HPDE6-E6E7 (cell line): ENCODE measurements around the gene TGIF1.
"Not testable (repeated sequence)": the region's sequence is repeated elsewhere in the genome, so short reads cannot be mapped to it uniquely, and the experiment has no call there.

Experiments
- DNase-seq: peaks from one replicate; pipeline ENCODE4 v3.0.0; 2011; ENCODE audit warnings: missing footprints; ENCODE audit errors: extremely low spot score

The TGIF1 gene

GRCh38 chr18:3455907-3456685 is 6.1 kb downstream of the TGIF1 start:
- DNase-seq: no peak

GRCh38 chr18:3456686-3457069 is 6.7 kb downstream of the TGIF1 start:
- DNase-seq: no peak

DNA sequence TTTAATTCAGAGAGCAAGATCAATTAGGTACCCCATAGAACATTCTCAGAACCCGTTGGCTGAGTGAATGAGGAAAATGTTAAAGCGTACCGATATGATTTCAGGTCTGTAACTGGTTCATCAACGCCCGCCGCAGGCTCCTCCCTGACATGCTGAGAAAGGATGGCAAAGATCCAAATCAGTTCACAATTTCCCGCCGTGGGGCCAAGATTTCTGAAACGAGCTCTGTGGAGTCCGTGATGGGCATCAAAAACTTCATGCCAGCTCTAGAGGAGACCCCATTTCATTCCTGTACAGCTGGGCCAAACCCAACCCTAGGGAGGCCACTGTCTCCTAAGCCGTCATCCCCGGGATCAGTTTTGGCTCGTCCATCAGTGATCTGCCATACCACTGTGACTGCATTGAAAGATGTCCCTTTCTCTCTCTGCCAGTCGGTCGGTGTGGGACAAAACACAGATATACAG is 7.3 kb downstream of the TGIF1 start:
- DNase-seq: no peak

DNA sequence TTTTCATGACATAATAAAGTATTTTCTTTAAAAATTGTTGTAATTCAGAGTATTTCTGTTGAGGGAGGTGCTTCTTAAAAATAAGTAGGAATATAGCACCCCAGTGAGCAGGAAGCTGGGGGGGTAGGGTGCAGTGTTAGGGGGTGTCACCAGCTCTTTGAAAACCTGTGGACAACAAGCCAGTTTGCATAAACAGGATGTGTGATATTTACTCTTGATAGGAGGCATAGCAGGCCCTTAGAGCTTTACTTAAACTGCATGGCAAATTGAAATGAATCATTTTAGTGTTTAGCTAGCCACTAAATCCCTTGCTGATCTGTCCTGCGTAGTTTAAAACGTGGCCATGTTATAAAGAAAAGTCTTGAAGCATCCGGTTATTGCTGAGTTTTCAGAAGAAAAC is 8.4 kb downstream of the TGIF1 start:
- DNase-seq: no peak

- no peak for DNase-seq
These were observed 9.2 kb downstream of the TGIF1 start for GRCh38 chr18:3458952-3459853.

DNA sequence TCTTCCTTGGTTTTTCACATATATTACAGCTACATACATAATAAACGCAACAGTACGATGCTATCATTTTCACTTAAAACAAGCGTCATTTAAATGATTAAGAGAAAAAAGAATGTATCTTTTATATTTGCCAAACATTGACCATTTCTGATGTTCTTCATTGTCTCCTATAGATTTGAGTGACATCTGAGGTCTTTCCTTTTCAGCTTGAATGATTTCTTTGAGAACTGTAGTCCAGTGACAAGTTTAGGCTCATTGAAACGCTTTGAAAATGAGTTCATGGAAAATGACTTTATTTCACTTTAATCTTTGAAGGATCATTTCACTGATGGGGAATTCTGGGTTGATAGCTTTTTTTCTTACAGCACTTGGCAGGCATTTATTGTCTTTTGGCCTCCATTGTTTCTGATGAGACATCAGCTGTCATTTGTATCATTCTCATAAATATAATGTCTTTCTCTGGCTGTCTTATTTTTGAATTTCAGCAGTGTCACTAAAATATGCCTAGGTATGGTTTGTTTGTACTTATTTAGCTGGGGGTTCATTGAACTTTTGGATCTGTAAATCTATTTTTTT is 10.9 kb downstream of the TGIF1 start:
- DNase-seq: no peak

DNA sequence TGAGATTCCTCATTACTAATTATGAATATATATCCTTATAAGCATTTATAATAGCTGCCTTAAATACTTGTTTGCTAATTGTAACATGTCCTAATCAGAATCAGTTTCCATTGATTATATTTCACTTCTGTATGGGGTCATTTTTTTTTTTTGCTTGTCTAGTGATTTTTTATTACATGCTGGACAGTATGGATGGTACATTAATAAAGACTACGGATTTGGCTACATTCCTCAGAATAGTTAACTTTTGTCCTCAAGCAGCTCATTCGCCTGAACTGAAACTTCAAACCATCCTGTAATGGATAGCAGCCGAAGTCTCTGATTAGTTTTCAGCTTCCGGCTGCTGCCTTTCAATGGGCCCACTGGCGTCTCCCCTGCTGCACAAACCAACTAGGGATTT is 11.7 kb downstream of the TGIF1 start:
- no peak for DNase-seq

DNA sequence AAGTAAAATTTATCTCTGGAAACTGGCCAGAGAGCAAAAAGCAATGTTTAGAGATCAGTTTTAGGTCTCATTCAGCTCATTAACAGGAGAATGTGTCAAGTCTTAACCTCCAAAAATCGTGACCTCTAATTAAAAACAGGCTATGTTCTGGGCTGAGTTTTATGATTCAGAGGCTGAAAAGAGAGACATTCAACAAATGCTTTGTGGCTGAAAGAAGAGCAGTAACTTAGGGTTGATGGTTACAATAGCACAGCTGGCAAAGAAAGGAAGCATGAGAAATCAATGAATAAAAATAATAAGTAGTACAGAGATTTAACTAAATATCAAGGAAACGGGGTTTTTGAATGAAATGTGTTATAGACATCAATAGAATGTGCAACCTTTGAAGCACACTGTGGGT is 13.1 kb downstream of the TGIF1 start:
- DNase-seq: no peak

DNA sequence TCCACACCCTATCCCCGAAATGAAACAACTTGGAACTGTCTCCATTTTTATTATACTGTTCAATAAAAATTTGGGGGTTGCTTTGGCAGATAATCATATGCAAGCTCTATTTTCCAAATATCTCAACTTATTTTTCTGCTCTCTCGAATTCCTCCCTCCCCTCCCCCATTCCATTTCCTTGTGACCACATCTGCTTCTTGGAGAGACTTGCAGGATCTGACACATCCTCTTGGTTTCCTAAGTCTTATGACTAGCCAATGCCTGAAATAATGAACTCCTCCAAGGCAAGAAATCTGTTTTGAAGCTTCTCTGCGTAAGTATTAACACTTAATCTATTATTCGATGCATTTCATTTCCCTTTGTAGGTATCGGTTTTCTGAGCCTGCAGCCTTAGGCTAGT is 16.1 kb downstream of the TGIF1 start:
- DNase-seq: no peak

GRCh38 chr18:3466872-3467271 is 16.9 kb downstream of the TGIF1 start:
- no peak for DNase-seq

DNA sequence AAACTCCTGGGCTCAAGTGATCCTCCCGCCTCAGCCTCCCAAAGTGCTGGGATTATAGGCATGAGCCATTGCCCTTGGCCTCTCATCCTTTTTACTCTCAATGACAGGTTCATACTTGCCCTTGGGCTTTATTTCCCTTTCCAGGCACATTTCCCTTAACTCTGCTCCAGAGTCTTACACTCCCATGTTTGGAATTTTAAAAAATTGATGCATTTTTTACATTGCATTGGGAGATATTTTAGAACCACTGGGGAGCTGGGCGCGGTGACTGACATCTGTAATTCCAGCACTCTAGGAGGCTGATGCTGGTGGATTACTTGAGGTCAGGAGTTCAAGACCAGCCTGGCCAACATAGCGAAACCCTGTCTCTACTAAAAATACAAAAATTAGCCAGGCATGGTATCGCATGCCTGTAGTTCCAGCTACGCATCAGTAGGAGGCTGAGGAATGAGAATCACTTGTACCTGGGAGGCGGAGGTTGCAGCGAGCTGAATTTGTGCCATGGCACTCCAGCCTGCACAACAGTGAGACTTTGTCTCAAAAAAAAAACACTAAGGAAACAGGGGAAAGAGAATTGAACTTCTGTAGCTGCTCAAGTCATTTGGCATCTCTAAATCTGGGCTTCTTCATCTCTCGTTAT is 18.2 kb downstream of the TGIF1 start:
- DNase-seq: no peak

GRCh38 chr18:3468833-3469232 is 18.9 kb downstream of the TGIF1 start:
- no peak for DNase-seq

GRCh38 chr18:3471141-3471648 is 21.2 kb downstream of the TGIF1 start:
- DNase-seq: no peak

DNA sequence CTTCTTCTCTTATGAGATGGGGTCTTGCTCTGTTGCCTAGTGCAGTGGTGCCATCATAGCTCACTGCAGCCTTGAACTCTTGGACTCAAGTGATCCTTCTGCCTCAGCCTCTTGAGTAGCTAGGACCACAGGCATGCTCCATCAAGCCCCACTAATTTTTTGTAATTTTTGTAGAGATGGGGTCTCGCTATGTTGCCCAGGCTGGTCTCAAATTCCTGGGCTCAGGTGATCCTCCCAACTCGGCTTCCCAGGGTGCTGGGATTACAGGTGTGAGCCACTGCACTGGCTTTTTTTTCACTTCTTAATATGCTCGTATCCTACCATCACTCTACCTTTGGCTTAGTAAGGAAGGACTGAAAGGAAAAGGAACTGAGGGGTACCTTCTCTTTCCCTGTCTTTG is 22.1 kb downstream of the TGIF1 start:
- not testable (repeated sequence) for DNase-seq

- DNase-seq: no peak
These were observed 22.9 kb downstream of the TGIF1 start for GRCh38 chr18:3472681-3473544.

DNA sequence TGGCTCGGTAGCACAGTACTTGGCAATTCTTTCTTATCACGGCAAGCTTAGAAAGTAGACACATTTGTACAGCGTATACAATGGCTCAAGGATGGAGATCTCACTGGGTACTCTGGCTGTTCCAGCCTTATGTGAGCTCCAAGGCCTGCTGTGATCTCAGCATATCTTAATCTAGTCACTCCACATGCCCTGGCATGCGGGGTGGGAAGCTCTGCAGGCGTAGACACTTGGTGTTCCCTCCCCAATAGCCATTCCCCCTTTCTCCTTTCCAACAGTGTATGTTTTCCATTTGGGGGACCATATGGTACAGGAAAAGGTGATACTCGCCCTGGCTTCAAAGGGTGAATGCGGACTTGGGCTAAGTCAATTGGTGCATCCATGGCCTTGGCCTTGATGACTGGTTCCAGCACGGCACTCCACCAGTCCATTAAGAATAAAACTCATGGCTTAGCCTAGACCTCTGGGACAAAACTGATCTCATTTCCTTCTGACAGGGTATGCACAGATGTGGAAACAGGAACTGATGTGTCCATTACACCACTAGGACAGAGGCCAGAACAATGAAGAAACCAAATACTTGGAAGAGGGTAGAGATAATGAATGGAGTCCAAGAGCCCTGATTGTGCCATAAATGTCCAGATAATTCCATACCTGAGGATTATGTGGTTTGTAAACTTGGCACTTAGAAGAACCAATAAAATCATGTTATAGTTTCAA is 28.4 kb downstream of the TGIF1 start:
- no peak for DNase-seq

GRCh38 chr18:3479978-3480509 is 30.1 kb downstream of the TGIF1 start:
- no peak for DNase-seq

DNA sequence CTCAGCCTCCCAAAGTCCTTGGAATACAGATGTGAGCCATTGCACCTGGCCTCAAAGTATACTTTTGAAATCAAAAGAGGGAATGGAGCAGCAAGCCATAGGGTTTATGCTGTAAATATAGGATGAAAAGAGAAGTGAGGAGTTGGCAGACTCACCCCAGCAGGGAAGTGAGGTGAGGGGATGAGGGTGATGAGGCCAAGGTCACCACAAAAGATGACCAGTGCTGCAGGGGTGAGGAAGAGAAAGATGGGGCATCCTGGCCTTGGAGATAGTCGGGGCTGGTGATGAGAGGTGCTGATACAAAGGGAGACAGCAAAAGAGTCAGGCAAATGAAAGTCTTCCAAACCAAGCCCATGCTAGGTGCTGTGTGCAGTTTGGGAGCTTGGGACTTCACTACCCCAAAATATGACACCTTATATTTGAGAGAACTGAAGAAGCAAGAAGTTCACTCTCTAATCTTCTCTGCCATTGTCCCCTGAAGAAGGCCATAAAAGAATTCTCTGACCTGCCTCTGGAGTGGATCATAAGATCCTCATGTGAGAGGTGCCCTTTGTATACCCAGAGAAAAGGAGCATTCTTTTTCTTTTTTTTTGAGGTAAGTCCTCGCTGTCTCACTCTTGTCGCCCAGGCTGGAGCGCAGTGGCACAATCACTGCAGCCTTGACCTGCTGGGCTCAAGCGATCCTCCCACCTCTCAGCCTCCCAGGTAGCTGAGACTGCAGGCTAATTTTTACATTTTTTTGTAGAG is 31.0 kb downstream of the TGIF1 start:
- DNase-seq: no peak

DNA sequence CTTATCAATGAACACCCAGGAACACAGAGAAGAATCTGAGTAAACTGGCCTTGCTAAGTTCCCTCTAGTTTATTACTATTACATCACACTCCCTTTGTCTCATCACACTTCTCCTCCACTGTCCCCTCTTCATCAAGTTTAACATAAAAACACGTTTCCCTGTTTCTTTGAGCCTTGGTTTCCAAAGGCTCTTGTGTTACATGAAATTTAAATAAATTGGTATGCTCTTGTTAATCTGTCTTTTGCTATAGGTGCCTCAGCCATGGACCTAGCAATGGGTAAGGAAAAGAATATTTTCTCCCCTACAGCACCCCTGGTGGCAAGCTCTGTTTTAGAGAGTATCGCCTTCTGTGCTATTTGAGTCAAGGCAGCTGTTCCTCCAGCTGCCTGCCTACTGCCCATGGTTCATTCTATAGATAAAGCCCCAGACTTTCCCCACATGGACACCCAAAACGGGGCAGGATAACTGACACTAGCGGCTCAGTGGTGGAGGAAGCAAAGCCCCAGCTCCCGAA is 31.8 kb downstream of the TGIF1 start:
- DNase-seq: no peak
